ENCODE data around the gene DUSP3. TPM values are rescaled to one million over a fixed set of nuclear protein-coding genes. Genes with fewer than 3 reads are reported as not detected.

DUSP3 gene
- total RNA-seq, 1 experiment from 2014 or later = 16.9 TPM

GRCh38 chr17:43753493-43754129 is 25.2 kb downstream of the DUSP3 start:
- no peaks in the 10 kb centered on the region for H3K79me1 ChIP-seq (ENCODE audit: insufficient read depth, low read depth, low read length, poor library complexity, severe bottlenecking)
- no peak overlapping the region for H2AFZ ChIP-seq (ENCODE audit: low read length)
- H3K56ac ChIP-seq (ENCODE audit: insufficient read length, low read depth, low read length) = no peak overlapping the region
- H3K23ac ChIP-seq (ENCODE audit: insufficient read length, low read depth, low read length) = no peak overlapping the region
- no peak overlapping the region for H3K14ac ChIP-seq (ENCODE audit: insufficient read depth, low read length)
- no peak overlapping the region for H2BK12ac ChIP-seq (ENCODE audit: insufficient read length, low read depth, low read length)
- no peaks in the 10 kb centered on the region for H3K4me1 ChIP-seq (ENCODE audit: insufficient read depth, low read length)
- H3K9ac ChIP-seq (ENCODE audit: extremely low read depth, insufficient read length, low read length) = no peak overlapping the region
- H3K27ac ChIP-seq (ENCODE audit: insufficient read length, low read depth, low read length) = no peak overlapping the region
- no CpG with 5 or more reads among the region's 5 CpGs for WGBS (ENCODE audit: extremely low coverage, insufficient read length, low lambda C conversion rate)
- Mint-ChIP-seq H3K27me3 (ENCODE audit: low read depth) (peaks cover 7% of the 10 kb centered on the region), H3K9me3 (no peaks in the 10 kb centered on the region), H3K4me3 (no peak overlapping the region), H3K27ac (no peak overlapping the region), H3K4me1 (peaks cover 22 to 25% of the 10 kb centered on the region in 2 experiments), H3K36me3 (ENCODE audit: insufficient read depth in 1 of 3, low read depth in 3 of 3) (no peaks in the 10 kb centered on the region)
- no peak overlapping the region for H2AK5ac ChIP-seq (ENCODE audit: insufficient read length, low read length)
- H2BK120ac ChIP-seq (ENCODE audit: low read depth, low read length, poor library complexity, severe bottlenecking) = no peak overlapping the region
- peaks cover 6% of the 10 kb centered on the region for H3K23me2 ChIP-seq (ENCODE audit: insufficient read length, low read depth, low read length, poor library complexity, severe bottlenecking)
- no peak overlapping the region for H4K91ac ChIP-seq (ENCODE audit: insufficient read length, low read depth, low read length)
- no peak overlapping the region for H3K4me2 ChIP-seq (ENCODE audit: insufficient read depth, insufficient read length, low read length)
- H3K27me3 ChIP-seq (ENCODE audit: insufficient read depth, low read length) = peaks cover 4% of the 10 kb centered on the region; the same call in 1 of the 2 replicates
- no peak overlapping the region for H3K4ac ChIP-seq (ENCODE audit: low read depth, low read length)
- H2BK15ac ChIP-seq (ENCODE audit: low read depth, low read length) = no peak overlapping the region
- DNase-seq = no peak
- no peak overlapping the region for H2BK20ac ChIP-seq (ENCODE audit: low read depth, low read length, poor library complexity, severe bottlenecking)
- H2BK5ac ChIP-seq (ENCODE audit: insufficient read length, low read length) = no peak overlapping the region
- no peaks in the 10 kb centered on the region for H3K79me2 ChIP-seq (ENCODE audit: insufficient read depth, low read length)
- H4K5ac ChIP-seq (ENCODE audit: insufficient read length, low read depth, low read length) = no peak overlapping the region
- H3K18ac ChIP-seq (ENCODE audit: insufficient read length, low read depth, low read length) = no peak overlapping the region
- H4K20me1 ChIP-seq (ENCODE audit: control insufficient read depth, insufficient read depth, insufficient read length) = no peaks in the 10 kb centered on the region
- H4K8ac ChIP-seq (replicated peaks; ENCODE audit: insufficient read length, low read depth, low read length) = no peak overlapping the region
- no peak for TF ChIP-seq CTCF (conservative IDR thresholded peaks at IDR 0.05)
- H3K9me3 ChIP-seq (ENCODE audit: control insufficient read depth, low read depth, low read length) = no peaks in the 10 kb centered on the region
- no peak overlapping the region for H3T11ph ChIP-seq (ENCODE audit: low read length)
